IMR-90 (cell line): ENCODE measurements around the gene CHIT1. TPM values are rescaled to one million over a fixed set of nuclear protein-coding genes. Genes with fewer than 3 reads are reported as not detected.
A peak's percentile ranks its signal among the peaks of the same experiment; 100 is the strongest.

Experiments
- ATAC-seq: fragments of 200-7000 bp; cut with Tn5 transposase; 2 replicates; pipeline ENCODE4 v1.9.1; 2020; ENCODE audit warnings: low read depth, mild to moderate bottlenecking, moderate library complexity
- BruUV-seq: library from RNA; stranded (reverse); fragments of 400-500 nt; replicated peaks from 2 replicates; lab custom pipeline; 2021; lab: Mats Ljungman, UMichigan
- CTCF ChIA-PET: fragments of 300-600 bp; formaldehyde crosslinking; extraction: SDS; loops from one replicate; lab custom pipeline; 2021; ENCODE audit warnings: antibody characterized with exemption; lab: Yijun Ruan, JAX
- POLR2A ChIA-PET: fragments of 300-600 bp; sonication (Branson Sonifier 250); formaldehyde crosslinking; loops from one replicate; lab custom pipeline; 2022; ENCODE audit warnings: antibody characterized with exemption; ENCODE audit not compliant: unreplicated experiment; lab: Charles Lee
- DNase-seq: peaks from one replicate; pipeline ENCODE4 v3.0.0; 2013
- H2AFZ ChIP-seq: replicated peaks from 2 replicates; pipeline ENCODE3; 2013; ENCODE audit warnings: low read length, mild to moderate bottlenecking; ENCODE audit not compliant: poor library complexity
- H2AK5ac ChIP-seq: 2 replicates; pipeline ENCODE4 v1.6.1; 2013; ENCODE audit warnings: low read depth, low read length, inconsistent platforms
- H2AK9ac ChIP-seq: replicated peaks from 2 replicates; pipeline ENCODE3; 2013; ENCODE audit warnings: mild to moderate bottlenecking, low read depth, low read length, moderate library complexity; ENCODE audit not compliant: poor library complexity
- H2BK120ac ChIP-seq: 2 replicates; pipeline ENCODE4 v1.6.1; 2013; ENCODE audit warnings: low read depth, low read length, inconsistent platforms
- H2BK15ac ChIP-seq: 3 replicates; pipeline ENCODE4 v1.6.1; 2013; ENCODE audit warnings: low read depth, low read length, inconsistent platforms
- H2BK20ac ChIP-seq: 2 replicates; pipeline ENCODE4 v1.6.1; 2013; ENCODE audit warnings: low read depth, mild to moderate bottlenecking, inconsistent platforms, low read length, moderate library complexity
- H2BK5ac ChIP-seq: 2 replicates; pipeline ENCODE4 v1.6.1; 2013; ENCODE audit warnings: mild to moderate bottlenecking, low read depth, low read length, inconsistent platforms; ENCODE audit not compliant: poor library complexity, severe bottlenecking
- H3K14ac ChIP-seq: replicated peaks from 2 replicates; pipeline ENCODE4 v1.6.1; 2013; ENCODE audit warnings: low read depth, low read length, inconsistent platforms
- H3K18ac ChIP-seq: 2 replicates; pipeline ENCODE4 v1.6.1; 2013; ENCODE audit warnings: low read depth, low read length, control low read depth
- H3K23ac ChIP-seq: 2 replicates; pipeline ENCODE4 v1.6.1; 2013; ENCODE audit warnings: low read depth, low read length, inconsistent platforms
- H3K27ac ChIP-seq: 2 replicates; pipeline ENCODE4 v1.5.1; 2013; ENCODE audit warnings: mild to moderate bottlenecking, control low read depth, low read length; ENCODE audit not compliant: insufficient read depth
- H3K27me3 ChIP-seq: 2 replicates; pipeline ENCODE4 v1.6.1; 2013; ENCODE audit warnings: low read length; ENCODE audit not compliant: control insufficient read depth, insufficient read depth
- H3K36me3 ChIP-seq: 2 replicates; pipeline ENCODE4 v1.6.1; 2013; ENCODE audit warnings: low read length, mixed read lengths; ENCODE audit not compliant: control insufficient read depth, insufficient read depth
- H3K4ac ChIP-seq: 2 replicates; pipeline ENCODE4 v1.6.1; 2013; ENCODE audit warnings: low read depth, low read length, inconsistent platforms
- H3K4me1 ChIP-seq: 2 replicates; pipeline ENCODE4 v1.6.1; 2013; ENCODE audit warnings: low read length, mixed read lengths; ENCODE audit not compliant: control insufficient read depth, insufficient read depth
- H3K4me2 ChIP-seq: 2 replicates; pipeline ENCODE4 v1.6.1; 2013; ENCODE audit warnings: low read depth, mild to moderate bottlenecking, control low read depth, low read length, moderate library complexity
- H3K4me3 ChIP-seq: 2 replicates; pipeline ENCODE4 v1.5.1; 2013; ENCODE audit warnings: low read depth, mild to moderate bottlenecking, control low read depth, low read length, moderate library complexity; ENCODE audit not compliant: insufficient read depth
- H3K56ac ChIP-seq: 2 replicates; pipeline ENCODE4 v1.6.1; 2013; ENCODE audit warnings: low read length, inconsistent platforms; ENCODE audit not compliant: insufficient read depth; ENCODE audit errors: extremely low read depth
- H3K79me1 ChIP-seq, 2 experiments: 2 replicates each; pipeline ENCODE4 v1.6.1; 2013; ENCODE audit warnings: low read length in 2 of 2, inconsistent platforms in 1 of 2, low read depth in 1 of 2
- H3K9ac ChIP-seq: 2 replicates; pipeline ENCODE4 v1.6.1; 2013; ENCODE audit warnings: low read depth, low read length, control low read depth
- H3K9me1 ChIP-seq: 2 replicates; pipeline ENCODE4 v1.6.1; 2013; ENCODE audit warnings: low read length, inconsistent platforms; ENCODE audit not compliant: insufficient read depth
- H3K9me3 ChIP-seq: 2 replicates; pipeline ENCODE4 v1.6.1; 2013; ENCODE audit warnings: low read length; ENCODE audit not compliant: control insufficient read depth, insufficient read depth
- H4K20me1 ChIP-seq: 2 replicates; pipeline ENCODE4 v1.6.1; 2013; ENCODE audit warnings: low read length, inconsistent platforms; ENCODE audit not compliant: insufficient read depth
- H4K5ac ChIP-seq: 2 replicates; pipeline ENCODE4 v1.6.1; 2013; ENCODE audit warnings: mild to moderate bottlenecking, low read depth, low read length, control low read depth
- H4K8ac ChIP-seq, 2 experiments: 2 replicates each; pipeline ENCODE4 v1.6.1; 2013; ENCODE audit warnings: low read depth in 2 of 2, low read length in 2 of 2, control low read depth in 1 of 2, inconsistent platforms in 1 of 2
- H4K91ac ChIP-seq: 2 replicates; pipeline ENCODE4 v1.6.1; 2013; ENCODE audit warnings: low read depth, low read length, inconsistent platforms; ENCODE audit not compliant: insufficient read depth
- CEBPB ChIP-seq: IDR thresholded peaks from 2 replicates; pipeline ENCODE4 v1.6.1; 2012; ENCODE audit warnings: low read depth, low read length, improper control_type of control experiment
- CHD1 ChIP-seq: IDR thresholded peaks from 2 replicates; pipeline ENCODE4 v1.6.1; 2012; ENCODE audit warnings: low read depth, low read length, improper control_type of control experiment
- NFE2L2 ChIP-seq: fragments of 150-350 bp; IDR thresholded peaks from 2 replicates; pipeline ENCODE4 v1.6.1; 2016; ENCODE audit warnings: low read depth, mild to moderate bottlenecking, low read length
- SMC3 ChIP-seq: fragments of 150-350 bp; IDR thresholded peaks from 2 replicates; pipeline ENCODE4 v1.6.1; 2016; ENCODE audit warnings: low read depth, mild to moderate bottlenecking, antibody characterized with exemption, low read length, moderate library complexity
- WGBS, 2 experiments: methylation state at CpG; one replicate each; pipeline versions ENCODE4 v1.1.5 to v1.1.7; 2013; ENCODE audit warnings: missing lambda C conversion rate in 2 of 2; ENCODE audit not compliant: insufficient read length in 1 of 2; ENCODE audit errors: extremely low coverage in 2 of 2; 5-methylcytosine and 5-hydroxymethylcytosine counted together
- dilution Hi-C: fragments of 300-500 bp; cut with HindIII; formaldehyde crosslinking; loops from one replicate; pipeline ENCODE4 v1.14.3; 2018; ENCODE audit warnings: low sequenced_read_pairs; ENCODE audit not compliant: unreplicated experiment
- in situ Hi-C: fragments of 300-500 bp; cut with MboI; formaldehyde crosslinking; loops from 3 replicates; pipeline ENCODE4 v1.14.3; 2019; ENCODE audit warnings: low sequenced_read_pairs, inconsistent platforms, mixed read lengths
- intact Hi-C: fragments of 100-400 bp; cut with micrococcal nuclease; formaldehyde crosslinking; loops from 2 replicates; pipeline ENCODE4 v1.10.0; 2022
- polyA plus RNA-seq, 3 experiments: library from polyadenylated mRNA; depleted of rRNA; stranded (reverse); fragments of >200 nt; gene quantifications; 2 replicates each; pipeline ENCODE4 v1.2.3, GENCODE V29; 2012; ENCODE audit warnings: low replicate concordance in 1 of 3
- total RNA-seq: library from RNA; depleted of rRNA; stranded (reverse); fragments of >200 nt; gene quantifications from 2 replicates; pipeline ENCODE4 v1.2.3, GENCODE V29; 2012

Gene CHIT1
- total and polyA plus RNA-seq, 2 of the 4 experiments (the other 2 are of a cell fraction), result not detected

GRCh38 chr1:203199816-203200571 is 29.5 kb downstream of the CHIT1 start:
- peak overlapping the region; percentile 60 for H2AFZ ChIP-seq
- H2BK120ac ChIP-seq, result peak overlapping the region; percentile 90
- no peak overlapping the region; the same call in 1 of the 2 replicates for H3K56ac ChIP-seq
- H3K9me1 ChIP-seq, result peaks cover 17% of the 10 kb centered on the region
- peak overlapping the region; percentile 97 for H3K18ac ChIP-seq
- peak overlapping the region; percentile 45 to 83 for H4K8ac ChIP-seq
- H2BK15ac ChIP-seq, result peak overlapping the region; percentile 68
- H2AK5ac ChIP-seq, result peak overlapping the region; percentile 79
- no peaks in the 10 kb centered on the region for H3K36me3 ChIP-seq
- H3K9ac ChIP-seq, result peak overlapping the region; percentile 59; the same call in 1 of the 2 replicates
- H2BK5ac ChIP-seq, result peak overlapping the region; percentile 90
- intact Hi-C loops, result no loop called here
- 0% methylated on average over 3 of the region's 8 CpGs; no CpG with 5 or more reads in 1 of the 2 experiments for WGBS, 2 experiments
- H2BK20ac ChIP-seq, result peak overlapping the region; percentile 66
- no peaks in the 10 kb centered on the region for H3K9me3 ChIP-seq
- ChIA-PET CTCF (interaction anchor here (1.0 to 1.1 kb wide), 2 partner anchors 16 to 18 kb away, joined by 3 to 4 read pairs; no protein-coding TSS in a partner anchor), POLR2A (no interaction called here)
- H4K20me1 ChIP-seq, result no peaks in the 10 kb centered on the region
- BruUV-seq, result no TSS peak
- H3K14ac ChIP-seq, result peak overlapping the region; percentile 77
- H3K4me3 ChIP-seq, result no peak overlapping the region
- no peaks in the 10 kb centered on the region for H3K79me1 ChIP-seq
- peaks cover 49% of the 10 kb centered on the region for H3K4me1 ChIP-seq
- peak overlapping the region; percentile 64; the same call in 1 of the 2 replicates for H3K23ac ChIP-seq
- peak; percentile 81 for DNase-seq
- H3K4ac ChIP-seq, result peak overlapping the region; percentile 69
- H4K91ac ChIP-seq, result peak overlapping the region; percentile 82; the same call in 1 of the 2 replicates
- H2AK9ac ChIP-seq, result no peak overlapping the region
- in situ Hi-C loops, result no loop called here
- dilution Hi-C loops, result no loop called here
- H3K4me2 ChIP-seq, result peak overlapping the region; percentile 43
- TF ChIP-seq CHD1, result no peak
- no peak for TF ChIP-seq NFE2L2
- no peak for TF ChIP-seq SMC3
- peak; percentile 91 for TF ChIP-seq CEBPB
- peak overlapping the region; percentile 95 for H4K5ac ChIP-seq
- H3K27me3 ChIP-seq, result no peaks in the 10 kb centered on the region
- ATAC-seq, result peak; percentile 59
- H3K27ac ChIP-seq, result peak overlapping the region; percentile 93
